Pancreas (tissue), 10 donors: Measurements from ENCODE around the gene ZBTB7B. TPM values are rescaled to one million over a fixed set of nuclear protein-coding genes. Genes with fewer than 3 reads are reported as not detected.
A peak's percentile ranks its signal among the peaks of the same experiment; 100 is the strongest.

Experiments used
- ATAC-seq, 4 donors: fragments of 200-7000 bp; cut with Tn5 transposase; one replicate each; pipeline versions ENCODE4 v1.8.0 to v1.9.1; 2020; ENCODE audit warnings: mild to moderate bottlenecking in 4 of 4, moderate library complexity in 4 of 4
- DNase-seq, 6 donors: peaks; one replicate each; pipeline ENCODE4 v3.0.0-alpha.2; 2020
- FAIRE-seq: peaks from 2 replicates; lab custom pipeline; 2012; peaks lifted over from hg19 to GRCh38; lab: Jason Lieb, UNC
- H3K27ac ChIP-seq, 4 donors: fragments of 200-600 bp; sonication (generic); 1 replicate in 3 of 4; 2 replicates in 1 of 4; pipeline versions ENCODE4 v1.5.0 to v1.8.0; 2020
- H3K27me3 ChIP-seq, 4 donors: fragments of 200-600 bp; one replicate each; pipeline ENCODE4 v1.8.0; 2021
- H3K36me3 ChIP-seq, 3 donors: fragments of 200-600 bp; sonication (generic) in 1 of 3; one replicate each; pipeline versions ENCODE4 v1.5.0 to v1.8.0; 2020 to 2021
- H3K4me1 ChIP-seq, 3 donors: fragments of 200-600 bp; one replicate each; pipeline ENCODE4 v1.8.0; 2021
- H3K4me3 ChIP-seq, 4 donors: fragments of 200-600 bp; sonication (generic) in 2 of 4; one replicate each; pipeline versions ENCODE4 v1.5.0 to v1.8.0; 2020 to 2021
- H3K9me3 ChIP-seq, 4 donors: fragments of 200-600 bp; one replicate each; pipeline ENCODE4 v1.8.0; 2021
- WGBS, 2 donors: extraction: QIAGEN DNeasy Blood & Tissue Kit; methylation state at CpG; one replicate each; pipeline ENCODE4 v1.1.7; 2013; 5-methylcytosine and 5-hydroxymethylcytosine counted together
- intact Hi-C, 3 donors: fragments of 100-400 bp; cut with DNase I; formaldehyde crosslinking; loops; one replicate each; pipeline versions ENCODE4 v1.11.1 to v1.14.2; 2022
- polyA plus RNA-seq, 2 donors: library from polyadenylated mRNA; stranded (reverse); fragments of 200-250 nt; gene quantifications; one replicate each; pipeline ENCODE4 v1.2.3, GENCODE V29; 2013
- total RNA-seq, 6 donors: library from RNA; stranded (reverse); fragmentation: NEBNext Ultra II Directional in 4 of 6; extraction: Animal tissue kit (Norgen Biotek cat#: 25700) in 4 of 6; gene quantifications; one replicate each; pipeline versions ENCODE4 v1.2.1 to v1.2.4, GENCODE V29; 2021 to 2023
- TF ChIP-seq, protein P1 (sequence below), 4 donors: fragments of 200-600 bp; sonication (generic) in 3 of 4; IDR thresholded peaks; one replicate each; pipeline versions ENCODE4 v1.5.0 to v1.8.0; 2021; ENCODE audit warnings: antibody characterized with exemption in 4 of 4
- donor health status: healthy with polysubstance abuse.
- donor health status: DM: no; HTN: no; CAD: no; lungs with moderate emphysema.
- donor health status: DM: no; HTN: no; CAD: no.
- donor health status: control.
- donor health status: control.
- donor health status: Bipolar disorder and iron deficiency.
- donor health status: DM: yes; HTN: yes; CAD: no.
- donor health status: DM: no; HTN: no; CAD: no.
- donor health status: DM: no; HTN: no; CAD: no.
- donor health status: DM: yes; HTN: yes; CAD: no.

Gene ZBTB7B
- total and polyA plus RNA-seq, 8 donors = 19.8 to 38.4 (median 34.4) TPM

DNA sequence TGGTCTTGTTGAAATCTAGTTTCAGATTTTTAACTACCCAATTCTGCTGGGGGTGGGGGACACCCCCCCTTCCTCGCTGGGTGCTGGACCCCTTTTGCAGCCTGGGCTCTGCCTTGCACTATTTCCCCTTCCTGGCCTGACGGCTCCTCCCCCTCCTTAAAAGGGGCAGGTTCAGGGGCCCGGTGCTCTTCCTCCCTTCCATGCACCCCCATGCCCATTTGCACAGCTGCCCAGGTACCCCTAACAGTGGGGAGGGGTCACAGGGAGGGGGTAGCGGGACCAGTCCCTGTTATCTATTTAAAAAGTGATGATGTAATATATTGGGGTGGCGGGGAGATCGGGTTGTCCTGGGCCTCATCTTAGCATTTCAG is 15.3 kb downstream of the ZBTB7B start:
- Histone ChIP-seq H3K9me3 (no peaks in the 10 kb centered on the region), H3K27me3 (no peaks in the 10 kb centered on the region), H3K27ac (peak overlapping the region in 1 of 4 donors; percentile 72), H3K4me3 (peak overlapping the region in 2 of 4 donors; percentile 23 to 40), H3K4me1 (peaks cover 0 to 14% (median 5%) of the 10 kb centered on the region in 3 donors), H3K36me3 (peaks cover 0 to 24% (median 9%) of the 10 kb centered on the region in 3 donors)
- DNase-seq (no peak), FAIRE-seq (no peak), ATAC-seq (no peak)
- WGBS, 2 donors = 47 to 65% methylated on average over 6 of the region's 6 CpGs
- TF ChIP-seq, protein P1, sequence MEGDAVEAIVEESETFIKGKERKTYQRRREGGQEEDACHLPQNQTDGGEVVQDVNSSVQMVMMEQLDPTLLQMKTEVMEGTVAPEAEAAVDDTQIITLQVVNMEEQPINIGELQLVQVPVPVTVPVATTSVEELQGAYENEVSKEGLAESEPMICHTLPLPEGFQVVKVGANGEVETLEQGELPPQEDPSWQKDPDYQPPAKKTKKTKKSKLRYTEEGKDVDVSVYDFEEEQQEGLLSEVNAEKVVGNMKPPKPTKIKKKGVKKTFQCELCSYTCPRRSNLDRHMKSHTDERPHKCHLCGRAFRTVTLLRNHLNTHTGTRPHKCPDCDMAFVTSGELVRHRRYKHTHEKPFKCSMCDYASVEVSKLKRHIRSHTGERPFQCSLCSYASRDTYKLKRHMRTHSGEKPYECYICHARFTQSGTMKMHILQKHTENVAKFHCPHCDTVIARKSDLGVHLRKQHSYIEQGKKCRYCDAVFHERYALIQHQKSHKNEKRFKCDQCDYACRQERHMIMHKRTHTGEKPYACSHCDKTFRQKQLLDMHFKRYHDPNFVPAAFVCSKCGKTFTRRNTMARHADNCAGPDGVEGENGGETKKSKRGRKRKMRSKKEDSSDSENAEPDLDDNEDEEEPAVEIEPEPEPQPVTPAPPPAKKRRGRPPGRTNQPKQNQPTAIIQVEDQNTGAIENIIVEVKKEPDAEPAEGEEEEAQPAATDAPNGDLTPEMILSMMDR (IDR thresholded peaks at IDR 0.05) = no peak
- intact Hi-C loops = loop anchor here in 2 of 3 donors (10.0 kb wide), 1 partner anchor 53 kb away; the partner anchor contains the start of gene PYGO2 (in 2 of the 2)

GRCh38 chr1:155018617-155019348 is 16.2 kb downstream of the ZBTB7B start:
- ATAC-seq = no peak
- TF ChIP-seq, protein P1 (IDR thresholded peaks at IDR 0.05) = no peak
- peaks cover 0 to 14% (median 5%) of the 10 kb centered on the region in 3 donors for H3K4me1 ChIP-seq
- no peaks in the 10 kb centered on the region for H3K27me3 ChIP-seq
- no peak overlapping the region for H3K4me3 ChIP-seq
- H3K27ac ChIP-seq = no peak overlapping the region
- 84 to 86% methylated on average over 7 to 8 of the region's 8 CpGs for WGBS, 2 donors
- no peak for DNase-seq
- FAIRE-seq = no peak
- intact Hi-C loops = loop anchor here in 2 of 3 donors (10.0 kb wide), 1 partner anchor 54 kb away; the partner anchor contains the start of gene PYGO2 (in 2 of the 2)
- H3K36me3 ChIP-seq = peaks cover 0 to 24% (median 9%) of the 10 kb centered on the region in 3 donors
- no peaks in the 10 kb centered on the region for H3K9me3 ChIP-seq

GRCh38 chr1:155019377-155020245 is 17.0 kb downstream of the ZBTB7B start:
- FAIRE-seq (no peak), ATAC-seq (no peak), DNase-seq (no peak)
- intact Hi-C loops = loop anchor here in 2 of 3 donors (10.0 kb wide), 1 partner anchor 55 kb away; the partner anchor contains the start of gene PYGO2 (in 2 of the 2)
- 76% methylated on average over 11 of the region's 11 CpGs for WGBS, 2 donors
- no peak overlapping the region for H3K27ac ChIP-seq
- H3K36me3 ChIP-seq = peaks cover 0 to 19% (median 9%) of the 10 kb centered on the region in 3 donors
- no peaks in the 10 kb centered on the region for H3K27me3 ChIP-seq
- TF ChIP-seq, protein P1 (IDR thresholded peaks at IDR 0.05) = no peak
- H3K9me3 ChIP-seq = no peaks in the 10 kb centered on the region
- no peak overlapping the region for H3K4me3 ChIP-seq
- peaks cover 0 to 14% (median 5%) of the 10 kb centered on the region in 3 donors for H3K4me1 ChIP-seq

DNA sequence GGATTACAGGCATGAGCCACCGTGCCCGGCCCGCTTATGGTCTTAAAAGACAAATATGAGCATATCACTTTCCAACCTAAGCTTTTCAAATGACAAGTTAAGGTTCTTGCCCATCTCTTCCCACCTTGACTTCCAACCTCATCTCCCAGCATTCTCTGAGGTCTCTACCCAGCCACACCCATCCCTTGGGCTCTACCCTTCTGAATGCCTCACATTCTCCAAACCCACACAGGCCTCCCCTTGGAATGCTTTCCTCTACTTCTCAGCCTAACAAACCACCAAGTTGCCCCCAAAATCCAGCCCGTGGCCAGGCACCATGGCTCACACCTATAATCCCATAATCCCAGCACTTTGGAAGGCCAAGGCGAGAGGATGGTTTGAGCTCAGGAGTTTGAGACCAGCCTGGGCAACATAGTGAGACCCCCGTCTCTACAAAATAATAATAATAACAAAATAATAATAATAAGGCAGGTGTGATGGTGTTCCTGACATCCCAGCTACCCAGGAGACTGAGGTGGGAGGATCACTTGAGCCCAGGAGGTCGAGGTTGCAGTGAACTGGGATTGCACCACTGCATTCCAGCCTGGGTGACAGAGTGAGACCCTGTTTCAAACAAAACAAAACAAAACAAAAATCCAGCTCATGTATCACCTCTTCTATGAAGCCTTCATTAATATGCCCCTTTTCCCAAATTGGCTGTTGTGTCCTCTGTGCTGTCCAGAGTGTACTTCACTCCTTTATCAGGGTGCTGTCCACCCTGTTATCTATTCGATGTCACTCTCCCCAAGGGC is 19.7 kb downstream of the ZBTB7B start:
- DNase-seq = no peak
- TF ChIP-seq, protein P1 (IDR thresholded peaks at IDR 0.05) = no peak
- no peak for FAIRE-seq

More for the DNA sequence above, 19.7 kb downstream of the ZBTB7B start:
- no peak for ATAC-seq
- intact Hi-C loops = no loop called here
- Histone ChIP-seq H3K27me3 (no peaks in the 10 kb centered on the region), H3K9me3 (no peaks in the 10 kb centered on the region), H3K4me1 (peaks cover 0 to 8% (median 5%) of the 10 kb centered on the region in 3 donors), H3K27ac (no peak overlapping the region), H3K36me3 (no peaks in the 10 kb centered on the region), H3K4me3 (no peak overlapping the region)
- 80 to 81% methylated on average over 8 of the region's 8 CpGs for WGBS, 2 donors
